GM18861 (cell line): ENCODE data around the gene PDIA5.

Source experiments
- ATAC-seq: cut with Tn5 transposase; IDR thresholded peaks from one replicate; pipeline ENCODE4 v1.9.1; 2021; ENCODE audit not compliant: unreplicated experiment

Gene PDIA5

DNA sequence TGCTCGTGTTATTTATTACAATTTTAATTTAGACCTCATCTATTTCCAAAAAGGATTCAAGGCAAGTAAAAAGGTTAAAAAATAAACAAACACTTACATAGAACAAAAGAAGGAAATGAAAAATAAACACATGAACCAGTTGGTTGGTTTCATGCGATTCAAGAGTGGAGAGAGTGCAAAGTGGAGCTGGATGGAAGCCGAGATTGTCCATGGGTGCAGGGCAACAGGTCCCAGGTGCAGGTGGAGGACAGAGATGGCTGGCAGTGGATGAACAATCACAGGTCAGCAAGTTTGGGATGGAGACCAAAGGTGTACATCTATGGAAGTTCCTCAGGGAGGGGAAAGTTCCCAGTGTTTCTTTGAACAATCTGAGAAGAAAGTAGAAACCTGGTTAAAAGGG, 27.6 kb upstream of the PDIA5 start:
- ATAC-seq, result no peak

DNA sequence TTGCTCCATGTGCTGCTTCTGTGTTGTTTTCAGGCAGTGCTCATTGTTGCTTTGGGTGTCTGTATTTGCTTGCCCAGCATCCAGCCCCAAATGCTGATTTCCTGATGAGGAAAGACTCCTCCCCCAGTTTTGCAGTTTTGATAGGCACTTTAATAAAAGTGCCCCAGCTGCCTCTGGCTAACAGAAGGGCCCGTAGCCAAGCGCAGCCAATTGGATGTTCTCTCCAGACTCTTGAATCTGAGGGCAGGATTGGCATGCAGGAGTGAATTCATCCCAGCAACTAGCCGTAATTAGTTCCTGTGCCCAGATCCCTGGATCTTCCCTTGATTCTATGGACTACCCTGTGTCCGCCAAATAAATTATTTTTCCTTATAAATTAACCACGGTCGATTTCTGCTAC, 24.4 kb upstream of the PDIA5 start:
- ATAC-seq, result no peak

DNA sequence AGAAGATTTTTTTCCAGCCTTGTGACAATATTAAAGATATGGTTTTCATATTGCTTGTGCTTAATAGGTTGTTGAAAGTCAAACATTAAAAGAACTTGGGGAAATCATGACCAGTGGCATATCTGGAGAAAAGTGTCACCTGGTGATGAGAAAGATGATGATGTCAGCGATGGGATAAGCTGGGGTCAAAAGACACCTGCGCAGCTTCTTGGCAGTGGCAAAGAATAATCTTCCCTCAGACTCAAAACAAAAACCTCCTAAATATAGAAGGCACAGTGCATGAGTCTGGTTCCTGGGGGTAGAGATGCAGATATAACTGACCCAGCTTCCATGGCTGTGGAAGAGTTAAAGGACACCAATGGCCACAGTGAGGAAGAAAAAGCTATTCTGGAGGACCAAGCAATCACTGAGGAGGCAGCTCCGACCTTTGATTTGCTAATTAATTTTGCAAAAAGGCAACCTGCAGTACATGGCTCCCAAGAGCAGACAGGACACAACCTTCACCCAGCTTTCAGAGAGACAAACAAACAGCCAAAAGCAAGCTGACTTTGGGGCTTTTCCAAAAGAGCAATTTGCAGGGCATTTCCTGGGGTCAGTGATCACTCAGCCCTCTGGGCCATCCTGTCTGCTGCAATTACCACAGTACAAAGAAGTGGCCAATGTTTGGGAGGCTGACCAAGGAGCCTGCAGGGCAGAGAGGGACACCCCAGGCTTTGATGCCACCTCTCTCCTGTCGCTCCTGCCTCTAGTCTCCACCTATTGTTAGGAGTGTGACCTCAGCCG, 21.7 kb upstream of the PDIA5 start:
- no peak for ATAC-seq

DNA sequence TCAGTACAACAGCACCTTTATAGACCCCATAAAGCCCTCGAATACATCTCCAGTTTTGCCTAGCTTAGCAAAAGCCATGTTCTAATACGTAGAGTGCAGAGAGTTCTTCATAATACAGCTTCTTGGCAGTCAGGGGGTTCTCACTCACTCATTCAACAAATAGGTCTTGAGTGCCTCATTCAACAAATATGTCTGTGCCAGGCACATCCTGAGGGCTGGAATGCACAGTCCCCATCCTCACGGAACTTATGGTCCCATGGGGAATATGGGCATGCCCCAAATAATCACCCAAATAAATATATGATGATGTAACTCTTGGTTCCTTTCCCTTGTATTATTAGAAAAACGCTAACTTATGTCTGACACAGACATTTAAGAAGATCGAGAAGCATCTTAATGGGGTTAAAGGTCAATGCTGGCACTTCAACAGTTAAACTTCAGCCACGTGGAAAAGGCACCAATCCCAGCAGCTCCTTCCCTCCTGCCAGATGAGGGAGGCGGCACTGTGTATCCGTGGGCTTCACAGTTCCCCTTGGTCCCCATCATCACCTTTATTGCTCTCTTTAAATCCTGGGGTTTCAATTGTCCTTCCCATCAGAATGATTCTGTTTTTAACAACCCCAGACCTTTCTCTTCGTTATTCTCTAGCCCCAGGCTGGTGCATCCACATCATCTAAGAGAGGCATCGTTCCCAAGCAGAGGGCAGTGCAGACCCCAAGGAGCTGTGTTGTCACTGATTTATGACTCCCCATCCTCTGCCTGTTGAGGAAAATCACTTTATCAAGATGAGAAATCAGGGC, 20.4 kb upstream of the PDIA5 start:
- ATAC-seq, result no peak

DNA sequence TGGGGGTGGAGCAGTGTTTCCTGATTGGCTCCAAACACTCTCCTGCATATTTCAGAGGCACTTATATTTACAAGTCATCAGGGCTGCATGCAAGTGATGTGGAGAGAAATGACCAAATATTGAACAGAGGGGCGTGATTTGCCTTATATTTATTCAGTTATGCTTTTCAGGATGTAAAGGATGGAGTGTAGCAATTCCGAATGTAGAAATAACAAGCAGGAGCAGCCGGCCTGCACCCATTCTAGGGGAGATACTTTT, 19.8 kb upstream of the PDIA5 start:
- no peak for ATAC-seq

DNA sequence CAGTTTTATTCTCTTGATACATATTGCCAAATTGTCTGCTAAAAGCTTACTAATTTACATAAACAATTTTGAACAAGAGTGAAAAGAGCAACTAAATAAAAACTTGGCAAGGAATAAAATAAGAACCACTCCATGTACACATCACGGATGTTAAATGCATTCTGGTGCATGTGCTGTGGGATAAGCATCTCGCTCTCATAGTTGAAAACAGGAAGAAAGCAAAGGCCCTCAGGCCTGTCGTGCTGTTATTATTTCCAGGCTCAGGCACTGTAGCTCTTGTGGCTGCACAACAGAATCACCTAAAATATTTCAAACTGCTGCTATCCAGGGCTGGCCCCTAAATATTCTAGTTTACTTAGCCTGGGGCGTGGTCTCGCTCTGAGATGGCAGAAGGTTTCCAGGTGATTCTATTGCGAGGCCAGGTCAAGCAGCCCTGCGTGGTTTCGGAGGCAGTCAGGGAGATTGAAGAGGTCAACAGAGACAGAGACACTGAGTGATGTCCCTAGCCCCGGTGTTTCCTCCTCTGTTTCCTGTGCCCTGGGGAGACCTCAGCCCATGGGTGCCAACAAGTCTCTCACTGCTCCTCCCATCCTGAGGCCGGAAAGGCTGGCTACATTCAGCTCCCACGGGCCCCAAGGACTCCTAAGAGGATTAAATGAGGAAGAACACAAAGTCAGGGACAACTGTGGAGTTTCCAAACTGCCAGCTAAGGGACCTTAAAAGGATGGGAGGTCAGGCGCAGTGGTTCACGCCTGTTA, 18.2 kb upstream of the PDIA5 start:
- ATAC-seq, result no peak

DNA sequence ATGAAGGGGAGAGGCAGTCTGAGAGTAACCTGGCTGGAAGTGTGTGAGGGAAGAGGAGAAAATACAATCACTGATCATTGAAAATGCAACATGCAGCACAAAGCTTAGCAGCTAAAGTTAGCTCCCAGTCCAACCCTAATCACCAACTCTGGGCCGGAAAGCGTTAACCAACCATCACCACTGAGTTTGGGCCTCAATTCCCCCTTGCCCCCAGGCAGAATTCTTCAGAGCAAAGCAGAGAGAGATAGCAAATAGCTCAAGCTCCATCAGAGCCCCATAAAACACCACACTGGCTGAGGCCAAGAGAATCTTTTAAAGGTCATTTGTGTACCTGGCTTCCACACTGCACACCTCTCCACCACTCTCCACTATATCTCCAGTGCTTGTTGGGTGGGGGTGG, 16.2 kb upstream of the PDIA5 start:
- ATAC-seq, result no peak

DNA sequence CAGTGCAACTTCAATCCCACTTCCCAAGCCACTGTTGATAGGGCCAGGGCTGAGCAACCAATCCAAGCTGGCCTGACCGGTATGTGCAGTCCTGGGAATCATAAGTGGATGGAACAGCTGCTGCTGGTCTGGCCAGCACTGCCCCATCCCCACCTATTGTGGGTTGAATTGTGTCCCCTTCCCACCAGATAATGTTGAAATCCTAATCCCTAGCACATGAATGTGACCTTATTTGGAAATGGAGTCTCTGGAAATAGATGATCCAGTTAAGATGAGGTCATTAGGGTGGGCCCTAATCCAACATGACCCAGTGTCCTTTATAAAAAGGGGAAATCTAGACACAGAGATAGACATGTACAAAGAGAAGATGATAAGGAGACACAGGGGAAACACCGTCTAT, 13.7 kb upstream of the PDIA5 start:
- no peak for ATAC-seq

DNA sequence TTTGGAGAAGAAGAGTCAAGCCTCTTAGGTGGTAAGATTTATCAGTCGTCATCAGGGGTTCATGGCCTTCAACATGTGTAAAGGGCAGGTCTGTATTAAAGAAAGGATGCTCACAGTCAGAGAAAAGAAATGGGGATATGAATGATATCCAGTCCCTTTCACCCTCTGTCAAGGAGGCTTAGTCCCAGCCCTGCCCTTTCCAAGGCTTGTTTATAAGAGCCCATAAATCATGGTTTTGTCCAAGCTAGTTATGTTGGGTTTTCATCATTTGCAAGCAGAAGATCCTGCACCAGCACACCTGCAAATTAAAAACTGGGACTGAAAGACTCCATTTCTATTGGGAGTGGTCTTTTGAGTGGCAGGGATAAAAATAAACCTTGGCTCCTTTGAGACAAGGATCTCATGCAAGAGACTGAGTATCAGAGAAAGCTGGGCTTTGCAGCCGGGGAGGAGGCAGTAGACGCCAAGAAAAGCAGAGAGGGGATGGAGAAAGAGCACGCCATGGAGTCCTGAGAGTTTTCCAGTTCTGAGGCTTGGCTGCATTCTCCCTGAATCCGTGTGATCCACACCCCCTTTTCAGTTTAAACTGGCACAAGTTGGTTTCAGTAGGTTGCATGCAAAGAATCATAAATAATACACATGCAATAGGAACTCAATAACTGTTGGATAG, 12.6 kb upstream of the PDIA5 start:
- no peak for ATAC-seq

DNA sequence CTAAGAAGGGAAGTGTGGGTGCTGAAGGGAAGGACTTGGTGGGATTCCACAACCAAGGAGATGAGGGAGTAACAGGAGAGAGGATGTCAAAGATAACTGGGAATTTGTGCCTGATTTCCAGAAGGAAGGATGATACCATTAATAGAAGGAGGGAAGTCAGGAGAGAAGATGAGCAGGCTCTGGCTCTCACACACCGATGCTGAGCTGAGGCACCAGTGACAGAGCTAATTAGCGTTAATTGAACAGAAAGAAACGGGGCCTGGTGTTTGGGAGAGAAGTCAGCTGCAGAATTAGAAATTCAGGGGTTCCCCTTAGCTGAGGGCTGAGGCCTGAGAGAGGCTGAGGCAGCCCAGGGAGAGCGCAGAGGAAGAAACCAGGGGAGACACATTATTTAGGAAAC, 11.9 kb upstream of the PDIA5 start:
- no peak for ATAC-seq

DNA sequence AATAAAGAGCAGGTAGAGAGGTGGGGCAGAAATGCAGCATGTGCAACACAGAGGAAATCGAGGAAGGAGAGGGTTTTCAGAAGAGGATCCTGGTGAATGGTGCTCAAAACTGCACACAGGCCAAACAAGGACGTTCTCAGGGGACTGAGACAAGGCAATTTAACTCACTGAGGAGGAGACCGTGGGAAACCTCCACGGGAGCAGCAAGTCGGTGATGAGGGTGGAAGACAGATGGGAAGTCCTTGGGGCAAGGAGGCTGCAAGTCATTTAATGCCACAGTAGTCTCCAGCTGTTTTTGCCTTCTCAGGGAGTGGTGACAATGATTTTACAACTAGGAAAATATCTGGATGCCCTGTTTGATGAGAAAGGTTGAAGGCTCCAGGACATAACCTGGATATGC, 11.5 kb upstream of the PDIA5 start:
- no peak for ATAC-seq

DNA sequence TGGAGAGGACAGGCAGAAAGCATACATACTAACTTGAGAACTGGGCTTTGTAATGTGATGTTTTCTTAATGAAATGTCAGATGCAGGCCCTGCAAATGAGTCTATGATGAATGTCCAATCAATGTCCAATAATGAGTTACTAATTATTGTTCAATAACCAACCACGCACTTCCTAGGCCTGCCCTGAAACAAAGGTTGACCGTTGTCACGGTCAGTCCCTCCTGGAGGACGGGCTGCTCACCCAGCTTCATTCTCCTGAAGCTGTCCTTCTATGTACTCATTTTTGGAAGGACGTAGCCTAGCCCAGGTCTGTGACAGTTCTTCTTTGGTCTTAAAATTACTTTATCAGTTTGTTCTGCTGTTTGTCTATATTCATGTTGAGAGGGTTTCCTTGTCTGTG, 8.3 kb upstream of the PDIA5 start:
- no peak for ATAC-seq

DNA sequence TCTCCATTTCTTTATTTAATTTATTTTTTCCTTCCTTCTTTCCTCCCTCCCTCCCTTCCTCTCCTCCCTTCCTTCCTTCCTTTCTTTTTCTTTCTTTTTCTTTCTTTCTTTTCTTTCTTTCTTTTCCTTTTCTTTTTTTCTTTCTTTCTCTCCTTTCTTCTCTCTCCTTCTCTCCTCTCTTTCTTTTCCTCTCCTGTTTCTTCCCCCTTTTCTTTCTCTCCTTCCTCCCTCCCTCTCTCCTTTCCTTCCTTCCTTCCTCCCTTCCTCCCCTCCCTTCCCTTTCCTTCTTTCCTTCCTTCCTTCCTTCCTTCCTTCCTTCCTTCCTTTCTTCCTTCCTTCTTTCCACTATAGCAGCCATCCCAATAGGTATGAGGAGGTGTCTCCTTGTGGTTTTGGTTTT, 6.8 kb upstream of the PDIA5 start:
- ATAC-seq, result no peak

DNA sequence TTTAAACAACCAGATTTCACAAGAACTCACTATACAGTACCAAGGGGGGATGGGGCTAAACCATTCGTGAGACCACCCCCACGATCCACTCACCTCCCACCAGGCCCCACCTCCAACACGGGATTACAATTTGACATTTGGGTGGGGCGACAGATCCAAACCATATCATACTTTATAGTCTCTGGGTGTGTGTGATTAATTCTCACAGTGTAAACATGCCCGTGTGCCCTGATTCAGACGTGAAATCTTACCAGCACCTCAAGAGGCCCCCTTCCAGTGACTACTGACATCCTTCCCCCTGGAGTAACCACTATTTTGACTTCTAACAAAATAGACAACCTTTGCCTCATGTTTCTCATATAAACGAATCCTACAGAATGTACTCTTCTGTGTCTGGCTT, 5.0 kb upstream of the PDIA5 start:
- no peak for ATAC-seq

DNA sequence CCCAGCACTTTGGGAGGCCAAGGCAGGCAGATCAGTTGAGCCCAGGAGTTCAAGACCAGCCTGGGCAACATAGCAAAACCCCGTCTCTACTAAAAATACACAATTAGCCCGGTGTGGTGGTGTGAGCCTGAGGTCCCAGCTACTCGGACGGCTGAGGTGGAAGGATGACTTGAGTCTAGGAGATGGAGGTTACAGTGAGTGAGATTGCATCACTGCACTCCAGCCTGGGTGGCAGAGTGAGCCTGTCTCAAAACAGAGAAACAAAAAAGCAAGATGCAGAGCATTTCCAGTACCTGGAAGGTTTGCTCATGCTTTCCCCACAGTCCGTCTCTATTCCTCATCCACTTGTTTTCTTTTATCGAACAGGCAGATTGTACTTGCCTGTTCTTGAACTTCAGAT, 3.8 kb upstream of the PDIA5 start:
- ATAC-seq, result no peak

DNA sequence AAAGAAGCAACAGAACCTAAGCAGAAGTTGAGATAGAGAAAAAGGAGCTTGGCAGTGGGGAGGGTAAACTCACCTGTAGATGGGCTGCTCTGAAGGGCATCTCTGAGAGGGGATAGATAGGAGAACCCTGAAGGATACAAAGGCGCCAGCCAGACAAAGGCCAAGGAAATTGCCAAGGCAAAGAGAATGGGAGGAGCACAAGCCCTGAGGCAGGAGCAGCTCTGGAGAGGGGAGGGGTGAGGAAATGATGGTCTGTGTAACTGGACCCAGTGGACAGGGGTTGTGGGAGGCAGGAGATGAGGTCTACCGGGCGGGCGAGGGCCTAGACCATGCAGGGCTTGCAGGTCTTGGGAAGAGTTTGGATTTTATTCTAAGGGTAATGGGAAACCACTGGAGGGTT, 2.3 kb upstream of the PDIA5 start:
- ATAC-seq, result no peak

DNA sequence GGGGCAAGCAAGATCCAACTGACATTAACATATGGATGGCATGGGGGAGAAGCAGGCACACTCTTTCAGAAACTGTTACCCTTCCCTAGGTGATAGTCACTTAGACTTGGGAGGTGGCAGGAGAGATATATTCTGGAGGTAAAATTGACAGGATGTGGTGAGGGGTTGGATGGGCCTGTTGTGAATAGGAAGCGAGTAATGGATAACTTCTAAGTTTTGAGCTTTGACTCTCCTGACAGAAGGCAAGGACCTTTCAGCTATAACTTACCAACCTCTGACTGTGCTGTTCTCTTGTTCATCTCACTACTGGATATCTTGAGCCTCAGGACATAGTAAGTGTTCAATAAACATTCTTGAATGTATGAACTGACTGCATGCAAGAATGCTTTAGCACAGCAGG, 1.9 kb upstream of the PDIA5 start:
- no peak for ATAC-seq

DNA sequence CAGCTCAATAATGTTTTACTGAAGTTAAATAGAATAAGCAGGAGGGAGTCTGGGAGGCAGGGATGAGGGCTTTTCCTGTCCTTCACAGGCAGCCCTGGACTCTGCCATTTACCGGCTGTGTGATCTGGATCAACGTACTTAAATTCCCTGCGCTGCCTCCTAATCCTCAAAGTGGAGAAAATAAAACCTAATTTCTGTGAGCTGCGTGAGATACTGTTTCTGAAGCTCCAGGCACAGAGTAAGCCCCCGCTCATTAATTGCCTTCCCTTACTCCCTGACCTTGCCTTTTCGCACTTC, 278 bp upstream of the PDIA5 start:
- ATAC-seq, result no peak

DNA sequence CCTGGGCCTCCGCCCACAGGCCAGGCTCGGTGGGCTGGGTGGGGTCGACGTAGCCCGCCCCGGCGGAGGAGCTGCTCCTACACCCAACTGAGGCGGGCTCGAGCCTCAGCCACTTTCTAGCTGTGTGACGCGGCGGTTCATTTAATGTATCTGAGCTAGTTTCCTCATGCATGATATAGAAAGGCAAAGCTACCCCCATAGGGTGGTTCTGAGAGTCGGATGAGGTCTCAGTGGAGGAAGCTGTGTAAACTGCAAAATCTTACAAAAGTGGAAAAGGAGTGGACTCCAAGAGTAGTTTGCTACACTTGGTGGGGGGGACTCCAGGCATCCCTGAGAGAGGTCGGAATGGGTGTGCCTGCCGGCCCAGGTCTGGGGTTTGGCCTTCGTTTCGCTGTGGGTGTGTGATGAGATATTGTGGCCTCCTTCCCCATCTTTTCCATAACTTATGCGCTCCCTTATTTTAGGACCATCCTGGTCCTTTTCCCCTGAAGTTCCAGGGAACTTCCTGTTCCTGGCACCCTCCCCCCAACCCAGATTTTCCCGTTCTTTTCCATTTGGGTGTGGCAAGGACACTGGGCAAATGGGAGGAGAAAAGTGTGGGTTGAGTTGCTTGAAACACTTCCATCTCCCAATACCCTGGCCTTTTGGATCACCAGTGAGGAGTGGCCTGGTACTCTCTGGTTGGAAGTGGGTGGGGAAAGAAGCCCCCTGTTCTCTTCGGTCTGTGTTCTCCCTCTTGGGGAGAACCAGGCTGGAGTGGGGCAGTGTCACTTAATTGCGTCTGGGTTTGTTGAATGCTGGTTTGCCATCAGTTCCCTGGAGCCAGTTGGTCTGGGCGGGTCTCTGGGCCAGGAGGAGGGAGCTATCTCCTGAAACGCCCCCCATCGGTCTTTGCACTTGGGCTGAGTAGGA, 1.1 kb downstream of the PDIA5 start:
- ATAC-seq, result peak; percentile 15

DNA sequence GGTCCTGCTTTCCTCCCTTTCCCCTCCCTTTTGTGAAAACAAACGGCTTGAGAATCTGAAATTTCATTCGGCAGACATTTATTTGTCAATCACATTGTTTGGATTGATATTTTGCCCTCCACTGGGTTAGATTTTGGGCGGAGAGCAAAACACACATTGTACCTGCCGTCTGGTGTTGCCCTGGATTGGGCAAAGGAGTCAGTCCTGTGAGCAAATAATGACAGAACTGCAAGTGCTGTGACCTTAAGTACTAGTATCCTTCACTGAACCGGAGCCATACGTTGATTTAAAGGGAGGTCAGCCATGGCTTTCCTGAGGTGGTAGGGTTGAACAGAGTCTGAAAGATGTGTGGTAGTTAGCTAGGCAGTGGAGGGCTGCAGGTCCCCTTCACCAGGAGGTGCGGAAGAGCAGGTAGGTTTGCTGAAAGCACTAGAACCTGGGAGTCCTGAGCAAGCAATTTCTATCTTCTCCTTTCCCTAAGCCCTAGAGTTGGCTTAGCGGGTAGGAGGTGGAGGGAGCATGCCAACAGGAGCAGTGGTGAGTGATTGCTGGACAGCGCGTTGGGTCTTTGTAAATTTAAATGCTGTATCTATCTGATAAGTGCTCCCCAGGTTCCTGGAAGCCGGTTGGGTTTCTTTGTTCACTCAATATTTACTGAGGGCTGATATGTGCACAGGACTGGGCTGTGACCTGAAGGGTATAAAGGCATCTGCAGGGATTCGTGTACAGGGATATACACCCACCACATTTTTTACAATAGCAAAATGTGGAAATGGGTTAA, 2.0 kb downstream of the PDIA5 start:
- no peak for ATAC-seq
